GM19193 (cell line): ENCODE results near the gene CARM1.

Experiments used
- POLR2A ChIP-seq: IDR thresholded peaks from 4 replicates; pipeline ENCODE4 v1.6.1; 2011; ENCODE audit not compliant: insufficient read depth, insufficient read length; ENCODE audit errors: extremely low read depth

CARM1 gene

DNA sequence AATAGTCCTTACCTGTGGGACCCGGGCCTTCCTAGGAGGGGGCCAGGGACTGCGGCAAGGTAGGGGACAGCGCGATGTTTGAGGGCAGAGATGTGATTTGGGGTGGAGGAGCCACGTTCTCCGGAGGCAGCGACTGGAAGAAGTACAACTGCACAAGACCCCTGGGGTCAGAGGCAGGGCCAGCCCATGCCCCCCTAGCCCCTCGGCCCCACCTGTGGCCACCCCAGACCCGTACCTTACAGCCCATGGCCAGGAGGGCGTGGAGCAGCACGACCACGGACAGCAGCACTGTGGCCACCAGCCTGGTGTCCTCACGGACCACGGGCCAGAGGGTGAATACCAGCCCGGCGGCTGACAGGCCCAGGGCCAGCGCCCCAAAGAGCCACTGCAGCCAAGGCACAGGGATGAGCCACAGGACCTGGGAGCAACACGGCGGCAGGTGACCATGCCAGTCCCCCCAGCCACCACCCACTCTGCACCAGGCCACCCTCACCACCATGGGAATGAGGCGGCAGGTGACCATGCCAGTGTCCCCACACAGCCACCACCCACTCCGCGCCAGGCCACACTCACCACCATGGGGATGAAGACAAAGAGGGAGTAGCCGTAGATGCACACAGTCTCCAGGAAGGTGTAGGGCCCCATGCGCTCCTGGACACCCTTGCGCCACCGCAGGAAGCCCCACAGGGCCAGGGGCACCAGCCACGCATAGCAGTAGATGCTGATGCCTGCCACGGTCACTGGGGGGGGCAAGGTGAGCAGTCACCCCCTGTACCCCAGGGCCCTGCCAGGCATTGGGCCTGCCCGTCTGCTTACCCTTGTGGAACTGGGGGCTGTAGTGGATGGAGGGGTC, 52.1 kb downstream of the CARM1 start:
- TF ChIP-seq POLR2A = no peak

GRCh38 chr19:10924597-10924996, 53.2 kb downstream of the CARM1 start:
- TF ChIP-seq POLR2A = no peak

DNA sequence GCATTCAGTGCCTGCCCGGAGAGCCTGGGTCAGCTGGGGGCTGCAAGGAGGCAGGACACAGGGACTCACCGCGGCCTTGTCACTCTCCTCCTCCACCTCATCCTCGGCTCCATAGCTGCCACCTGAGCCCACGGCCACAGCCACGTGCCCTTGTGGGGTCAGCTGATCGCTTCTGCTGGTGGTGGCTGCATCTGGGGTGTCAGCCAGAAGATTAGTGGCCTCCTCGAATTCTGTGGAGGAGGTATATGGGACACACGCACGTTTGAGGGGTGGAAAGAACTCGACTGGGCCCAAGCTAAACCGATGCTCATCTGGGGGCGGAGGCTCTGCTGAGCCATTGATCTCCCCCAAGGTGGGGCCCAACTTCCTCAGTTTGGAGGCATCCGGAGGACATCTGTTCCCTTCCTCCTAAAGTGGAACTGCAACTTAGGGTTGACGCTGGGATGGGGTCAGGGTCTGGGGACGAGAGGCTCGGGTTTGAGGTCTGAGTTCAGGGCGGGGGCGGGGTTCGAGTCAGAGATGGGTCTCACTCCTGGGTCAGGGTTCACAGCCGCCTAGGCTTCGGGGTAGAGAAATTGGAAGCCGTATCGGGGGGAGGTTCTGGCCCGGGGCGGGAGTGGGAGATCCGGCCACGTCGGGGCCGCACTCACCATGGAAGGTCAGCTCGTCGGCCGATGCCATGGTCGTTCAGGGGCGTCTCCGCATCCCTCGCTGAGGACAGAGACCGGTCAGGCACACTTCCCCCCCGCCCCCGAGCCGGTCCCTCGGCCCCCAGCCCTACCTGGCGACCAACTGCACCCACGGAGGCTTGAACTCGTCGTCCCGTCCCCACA, 56.6 kb downstream of the CARM1 start:
- TF ChIP-seq POLR2A = no peak

- TF ChIP-seq POLR2A = peak; percentile 73
Observed at GRCh38 chr19:10928563-10929401, 57.4 kb downstream of the CARM1 start, which contains the start of the genes TIMM29 and YIPF2. Gene TIMM29, plus strand, starts transcription at chr19:10928811. Its CDS starts 12 bp downstream, at chr19:10928823. Gene YIPF2, minus strand, starts transcription at chr19:10928639. Its CDS starts 229 bp downstream, at chr19:10928410.

DNA sequence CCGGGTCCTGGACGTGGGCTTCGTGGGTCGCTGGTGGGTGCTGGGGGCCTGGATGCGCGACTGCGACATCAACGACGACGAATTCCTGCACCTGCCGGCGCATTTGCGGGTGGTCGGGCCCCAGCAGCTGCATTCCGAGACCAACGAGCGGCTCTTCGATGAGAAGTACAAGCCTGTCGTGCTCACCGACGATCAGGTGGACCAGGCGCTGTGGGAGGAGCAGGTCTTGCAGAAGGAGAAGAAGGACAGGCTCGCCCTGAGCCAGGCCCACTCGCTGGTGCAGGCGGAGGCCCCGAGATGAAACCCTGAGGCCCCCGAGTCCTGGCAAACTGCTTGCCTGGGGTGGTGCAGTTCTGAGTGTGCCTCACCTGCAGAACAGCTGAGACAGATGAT, 58.0 kb downstream of the CARM1 start:
- TF ChIP-seq POLR2A = no peak

DNA sequence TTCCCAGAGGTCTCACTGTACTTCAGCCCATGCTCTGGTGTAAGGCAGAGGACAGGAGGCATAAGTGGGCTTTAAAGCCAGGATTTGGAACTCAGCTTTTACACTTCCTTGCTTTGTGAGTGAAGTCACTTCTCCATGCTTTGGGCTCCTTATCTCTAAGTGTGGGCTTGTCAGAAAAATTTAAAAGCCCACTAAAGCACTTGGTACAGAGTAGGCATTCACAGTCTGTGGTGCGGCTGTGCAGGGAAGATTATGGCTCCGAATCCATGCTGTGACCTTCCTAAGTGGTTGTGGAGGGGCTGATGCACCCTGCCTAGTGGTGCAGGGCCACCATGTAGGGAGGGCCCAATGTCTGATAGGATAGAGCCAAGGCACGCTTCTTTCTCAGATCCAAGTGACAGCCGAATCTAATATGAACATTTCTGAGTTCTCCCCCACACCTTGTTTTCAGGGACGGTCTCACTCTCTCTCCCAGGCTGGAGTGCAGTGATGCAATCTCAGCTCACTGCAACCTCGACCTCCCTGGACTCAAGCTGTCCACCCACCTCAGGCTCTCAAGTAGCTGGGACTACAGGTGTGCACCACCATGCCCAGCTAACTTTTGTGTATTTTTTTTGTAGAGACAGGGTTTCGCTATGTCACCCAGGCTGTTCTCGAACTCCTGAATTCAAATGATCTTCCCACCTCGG, 64.2 kb downstream of the CARM1 start:
- no peak for TF ChIP-seq POLR2A

- TF ChIP-seq POLR2A = no peak
Observed at GRCh38 chr19:10936661-10937084, 65.3 kb downstream of the CARM1 start.

DNA sequence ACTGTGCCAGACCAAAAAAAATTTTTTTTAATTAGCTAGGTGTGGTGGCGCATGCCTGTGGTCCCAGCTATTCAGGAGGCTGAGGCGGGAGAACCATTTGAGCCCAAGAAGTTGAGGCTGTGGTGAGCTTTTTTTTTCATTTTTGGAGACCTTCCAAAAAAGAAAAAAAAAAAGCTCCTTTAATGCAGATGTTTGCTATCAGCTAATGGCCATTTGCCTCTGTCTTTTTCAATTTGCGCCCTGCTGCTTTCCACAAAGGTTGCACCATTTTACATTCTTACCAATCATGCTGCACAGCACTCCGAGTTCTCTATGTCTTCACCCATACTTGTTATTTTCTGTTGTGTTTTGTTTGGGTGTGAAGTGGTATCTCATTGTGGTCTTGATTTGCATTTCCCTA, 73.9 kb downstream of the CARM1 start:
- TF ChIP-seq POLR2A = no peak

GRCh38 chr19:10946958-10947657, 75.8 kb downstream of the CARM1 start:
- no peak for TF ChIP-seq POLR2A

DNA sequence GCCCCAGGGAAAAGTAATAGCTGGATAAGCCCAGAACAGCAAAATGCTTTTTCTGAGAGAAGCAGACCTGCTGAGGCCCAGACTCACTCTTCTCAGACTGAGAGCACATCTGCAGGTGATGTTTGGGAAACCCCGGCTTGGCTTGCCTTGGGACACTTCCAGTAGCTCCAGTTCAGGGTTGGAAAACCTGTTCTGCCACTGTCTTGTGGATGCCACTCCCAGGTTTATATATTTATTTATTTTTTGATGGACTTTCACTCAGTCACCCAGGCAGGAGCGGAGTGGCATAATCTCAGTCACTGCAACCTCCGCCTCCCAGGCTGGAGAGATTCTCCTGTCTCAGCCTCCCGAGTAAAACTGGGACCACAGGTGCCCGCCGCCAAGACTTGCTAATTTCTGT, 81.5 kb downstream of the CARM1 start:
- no peak for TF ChIP-seq POLR2A

DNA sequence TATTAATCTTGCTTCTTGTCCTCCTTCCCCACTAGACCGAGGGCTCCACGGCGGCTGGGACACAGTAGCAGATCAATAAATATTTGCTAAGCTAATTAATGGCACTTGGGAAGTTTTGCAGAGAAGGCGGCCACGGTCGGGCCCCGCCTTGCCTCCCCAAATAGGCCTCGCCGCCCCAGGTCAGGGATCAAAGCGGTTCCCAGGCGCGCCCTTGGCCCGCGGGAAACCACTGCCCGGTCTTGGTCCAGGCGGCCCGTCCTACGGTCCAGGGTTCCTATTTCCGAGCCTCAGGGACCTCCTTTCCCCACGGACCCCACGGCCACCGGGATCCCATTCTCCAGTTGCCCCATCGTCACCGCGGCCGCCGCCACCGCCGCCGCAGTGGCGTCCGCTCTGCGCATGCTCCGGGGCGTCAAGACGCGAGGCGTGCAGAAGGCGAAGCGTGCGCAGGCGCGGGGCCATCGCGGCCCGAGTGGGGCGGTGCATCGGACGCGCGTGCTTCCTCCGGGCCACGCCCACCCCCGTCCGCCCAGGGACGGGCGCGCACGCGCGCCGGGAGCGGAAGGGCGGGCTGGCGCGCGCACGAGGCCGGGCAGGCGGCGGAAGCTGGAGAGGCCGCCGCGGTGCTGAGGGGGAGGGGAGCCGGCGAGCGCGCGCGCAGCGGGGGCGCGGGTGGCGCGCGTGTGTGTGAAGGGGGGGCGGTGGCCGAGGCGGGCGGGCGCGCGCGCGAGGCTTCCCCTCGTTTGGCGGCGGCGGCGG, 89.1 kb downstream of the CARM1 start, which contains the start of gene SMARCA4:
Gene SMARCA4, plus strand, starts transcription at position 717 of the 759 bp plus-strand sequence. CDS start 23,122 bp downstream, outside the sequence.
- TF ChIP-seq POLR2A = peak; percentile 89

- TF ChIP-seq POLR2A = peak; percentile 1
Observed at GRCh38 chr19:10961073-10961860, 89.9 kb downstream of the CARM1 start.
